GM23338 (cell line): ENCODE data around the gene SYT6. TPM values are rescaled to one million over a fixed set of nuclear protein-coding genes. Genes with fewer than 3 reads are reported as not detected.
A peak's percentile ranks its signal among the peaks of the same experiment; 100 is the strongest.

Source experiments
- ATAC-seq: fragments of 200-7000 bp; cut with Tn5 transposase; 3 replicates; pipeline ENCODE4 v1.9.1; 2020
- DNase-seq: peaks from one replicate; pipeline ENCODE4 v3.0.0-alpha.2; 2015; ENCODE audit warnings: low spot score
- H2AFZ ChIP-seq: fragments of 200-600 bp; sonication (generic); 2 replicates; pipeline ENCODE4 v1.8.0; 2016; ENCODE audit warnings: antibody characterized with exemption, mild to moderate bottlenecking, moderate library complexity
- H3F3A ChIP-seq: fragments of 200-600 bp; sonication (generic); replicated peaks from 2 replicates; pipeline ENCODE4 v1.8.0; 2017; ENCODE audit warnings: antibody characterized with exemption, mixed run types, low read depth
- H3K27ac ChIP-seq: fragments of 200-600 bp; sonication (generic); 2 replicates; pipeline ENCODE4 v1.6.1; 2016; ENCODE audit warnings: low read depth
- H3K27me3 ChIP-seq: fragments of 200-600 bp; sonication (generic); 2 replicates; pipeline ENCODE4 v1.8.0; 2016; ENCODE audit warnings: mild to moderate bottlenecking, mixed run types, moderate library complexity; ENCODE audit not compliant: insufficient read depth
- H3K36me3 ChIP-seq: fragments of 200-600 bp; sonication (generic); 2 replicates; pipeline ENCODE4 v1.8.0; 2016; ENCODE audit warnings: mild to moderate bottlenecking; ENCODE audit not compliant: insufficient read depth
- H3K4me1 ChIP-seq: fragments of 200-600 bp; sonication (generic); 2 replicates; pipeline ENCODE4 v1.8.0; 2016; ENCODE audit warnings: mild to moderate bottlenecking, moderate library complexity; ENCODE audit not compliant: insufficient read depth
- H3K4me2 ChIP-seq: fragments of 200-600 bp; sonication (generic); 2 replicates; pipeline ENCODE4 v1.7.1; 2017; ENCODE audit warnings: mixed run types
- H3K4me3 ChIP-seq: fragments of 200-600 bp; sonication (generic); 2 replicates; pipeline ENCODE4 v1.6.1; 2016; ENCODE audit warnings: mixed run types
- H3K79me2 ChIP-seq: fragments of 200-600 bp; sonication (generic); replicated peaks from 2 replicates; pipeline ENCODE4 v1.8.0; 2017; ENCODE audit warnings: mild to moderate bottlenecking; ENCODE audit not compliant: insufficient read depth
- H3K9me2 ChIP-seq: fragments of 200-600 bp; sonication (generic); 2 replicates; pipeline ENCODE4 v1.8.0; 2017; ENCODE audit not compliant: insufficient read depth
- H4K20me1 ChIP-seq: fragments of 200-600 bp; sonication (generic); replicated peaks from 2 replicates; pipeline ENCODE4 v1.8.0; 2017; ENCODE audit warnings: mild to moderate bottlenecking; ENCODE audit not compliant: insufficient read depth
- H3K27ac Mint-ChIP-seq: 2 replicates; pipeline ENCODE4 v1.8.0; 2020; ENCODE audit warnings: inconsistent platforms, mild to moderate bottlenecking, moderate library complexity, mixed read lengths
- H3K27me3 Mint-ChIP-seq: 3 replicates; pipeline ENCODE4 v1.8.0; 2022; ENCODE audit warnings: low read depth, mild to moderate bottlenecking, moderate library complexity, mixed read lengths, inconsistent platforms; ENCODE audit not compliant: insufficient read depth, poor library complexity
- H3K36me3 Mint-ChIP-seq: 3 replicates; pipeline ENCODE4 v1.8.0; 2021; ENCODE audit warnings: low read depth, mild to moderate bottlenecking, inconsistent platforms, moderate library complexity, mixed read lengths
- H3K4me1 Mint-ChIP-seq: 3 replicates; pipeline ENCODE4 v1.8.0; 2020; ENCODE audit warnings: mild to moderate bottlenecking, inconsistent platforms, mixed read lengths
- H3K4me3 Mint-ChIP-seq: 3 replicates; pipeline ENCODE4 v1.8.0; 2021; ENCODE audit warnings: moderate library complexity, mild to moderate bottlenecking, inconsistent platforms, mixed read lengths
- H3K9me3 Mint-ChIP-seq: 3 replicates; pipeline ENCODE4 v1.8.0; 2020; ENCODE audit warnings: moderate library complexity, mild to moderate bottlenecking, inconsistent platforms, mixed read lengths
- CREB1 ChIP-seq: fragments of 250-450 bp; sonication (Bioruptor Pico); IDR thresholded peaks from 2 replicates; pipeline ENCODE4 v1.5.0; 2020; ENCODE audit warnings: low read depth, mild to moderate bottlenecking, moderate library complexity
- CTCF ChIP-seq, 2 experiments: fragments of 200-600 bp in 1 of 2; sonication (generic) in 1 of 2; conservative IDR thresholded peaks; 2 replicates each; pipeline versions ENCODE4 v1.5.1 to v1.6.1; 2016 to 2017; ENCODE audit warnings: antibody characterized with exemption in 2 of 2, low read depth in 2 of 2, mild to moderate bottlenecking in 2 of 2, moderate library complexity in 1 of 2
- EZH2 ChIP-seq: fragments of 200-600 bp; sonication (generic); IDR thresholded peaks from one replicate; pipeline ENCODE4 v1.8.0; 2017; ENCODE audit warnings: antibody characterized with exemption, mild to moderate bottlenecking, low read depth; ENCODE audit not compliant: unreplicated experiment
- JUNB ChIP-seq: IDR thresholded peaks from one replicate; pipeline ENCODE4 v1.6.1; 2016; ENCODE audit warnings: antibody characterized with exemption; ENCODE audit not compliant: unreplicated experiment
- POLR2AphosphoS5 ChIP-seq: IDR thresholded peaks from 2 replicates; pipeline ENCODE4 v1.6.1; 2016; ENCODE audit warnings: antibody characterized with exemption, low read depth
- STAT1 ChIP-seq: IDR thresholded peaks from one replicate; pipeline ENCODE4 v1.6.1; 2016; ENCODE audit warnings: antibody characterized with exemption; ENCODE audit not compliant: unreplicated experiment
- ZNF114 ChIP-seq: fragments of 250-450 bp; sonication (Bioruptor Pico); IDR thresholded peaks from 2 replicates; pipeline ENCODE4 v1.5.0; 2020; ENCODE audit warnings: mild to moderate bottlenecking, moderate library complexity
- polyA plus RNA-seq: library from polyadenylated mRNA; unstranded; fragments of >200 nt; fragmentation: Nextera tagmentation; extraction: Ambion mirVana; gene quantifications from 2 replicates; pipeline ENCODE4 v1.2.1, GENCODE V29; 2016
- total RNA-seq: library from RNA; depleted of rRNA; stranded (reverse); fragments of >200 nt; shearing (Covaris generic); gene quantifications from 2 replicates; pipeline ENCODE4 v1.2.3, GENCODE V29; 2014
- TF ChIP-seq, protein P1 (sequence below): fragments of 250-450 bp; sonication (Bioruptor Pico); IDR thresholded peaks from 2 replicates; pipeline ENCODE4 v1.5.0; 2020; ENCODE audit warnings: mild to moderate bottlenecking, moderate library complexity

The SYT6 gene
- total and polyA plus RNA-seq, 2 experiments from 2014 or later = 31.2 to 42.6 TPM

GRCh38 chr1:114152508-114153260 is 985 bp downstream of the SYT6 start:
- H3K4me3 Mint-ChIP-seq = peak overlapping the region; percentile 81
- H3K9me3 Mint-ChIP-seq = peaks cover 3% of the 10 kb centered on the region; the same call in 1 of the 3 replicates
- DNase-seq (peak; percentile 61), ATAC-seq (peak; percentile 25)
- H3K4me1 Mint-ChIP-seq = peaks cover 71% of the 10 kb centered on the region
- H3K27ac Mint-ChIP-seq = no peak overlapping the region
- peak overlapping the region; percentile 94 for H3K4me3 ChIP-seq
- H3F3A ChIP-seq = peaks cover 25% of the 10 kb centered on the region
- no peaks in the 10 kb centered on the region for H3K9me2 ChIP-seq
- peaks cover 27% of the 10 kb centered on the region for H3K36me3 Mint-ChIP-seq
- peak overlapping the region; percentile 72 for H2AFZ ChIP-seq
- peaks cover 36% of the 10 kb centered on the region for H3K27me3 Mint-ChIP-seq
- H3K4me1 ChIP-seq = peaks cover 76% of the 10 kb centered on the region
- TF ChIP-seq CTCF (conservative IDR thresholded peaks at IDR 0.05; ENCODE audit: low read depth in 2 of 2) (no peak), JUNB (no peak), POLR2AphosphoS5 (peak; percentile 45)
- H4K20me1 ChIP-seq = peaks cover 44% of the 10 kb centered on the region
- no peak overlapping the region for H3K27ac ChIP-seq
- peaks cover 55% of the 10 kb centered on the region for H3K79me2 ChIP-seq
- peaks cover 8% of the 10 kb centered on the region; the same call in 1 of the 2 replicates for H3K36me3 ChIP-seq
- peaks cover 34% of the 10 kb centered on the region for H3K27me3 ChIP-seq
- peak overlapping the region; percentile 96 for H3K4me2 ChIP-seq

GRCh38 chr1:114152089-114152507 is 1.6 kb downstream of the SYT6 start:
- Mint-ChIP-seq H3K27ac (no peak overlapping the region), H3K4me1 (peaks cover 77% of the 10 kb centered on the region), H3K9me3 (peaks cover 3% of the 10 kb centered on the region; the same call in 1 of the 3 replicates), H3K27me3 (peaks cover 36% of the 10 kb centered on the region), H3K4me3 (peak overlapping the region; percentile 81), H3K36me3 (peaks cover 31% of the 10 kb centered on the region)
- Histone ChIP-seq H3K27me3 (peaks cover 34% of the 10 kb centered on the region), H3K79me2 (peaks cover 61% of the 10 kb centered on the region), H2AFZ (peak overlapping the region; percentile 72), H3K4me1 (peaks cover 76% of the 10 kb centered on the region), H3F3A (peaks cover 30% of the 10 kb centered on the region), H3K9me2 (no peaks in the 10 kb centered on the region), H3K4me2 (peak overlapping the region; percentile 96), H3K4me3 (peak overlapping the region; percentile 94), H3K36me3 (peaks cover 9% of the 10 kb centered on the region; the same call in 1 of the 2 replicates), H3K27ac (no peak overlapping the region), H4K20me1 (peaks cover 50% of the 10 kb centered on the region)
- DNase-seq (peak; percentile 58), ATAC-seq (peak; percentile 5)
- TF ChIP-seq CREB1 (no peak), EZH2 (no peak), STAT1 (no peak), CTCF (conservative IDR thresholded peaks at IDR 0.05; ENCODE audit: low read depth in 2 of 2) (no peak), ZNF114 (CRISPR knock-in tag) (no peak)
- TF ChIP-seq, protein P1, sequence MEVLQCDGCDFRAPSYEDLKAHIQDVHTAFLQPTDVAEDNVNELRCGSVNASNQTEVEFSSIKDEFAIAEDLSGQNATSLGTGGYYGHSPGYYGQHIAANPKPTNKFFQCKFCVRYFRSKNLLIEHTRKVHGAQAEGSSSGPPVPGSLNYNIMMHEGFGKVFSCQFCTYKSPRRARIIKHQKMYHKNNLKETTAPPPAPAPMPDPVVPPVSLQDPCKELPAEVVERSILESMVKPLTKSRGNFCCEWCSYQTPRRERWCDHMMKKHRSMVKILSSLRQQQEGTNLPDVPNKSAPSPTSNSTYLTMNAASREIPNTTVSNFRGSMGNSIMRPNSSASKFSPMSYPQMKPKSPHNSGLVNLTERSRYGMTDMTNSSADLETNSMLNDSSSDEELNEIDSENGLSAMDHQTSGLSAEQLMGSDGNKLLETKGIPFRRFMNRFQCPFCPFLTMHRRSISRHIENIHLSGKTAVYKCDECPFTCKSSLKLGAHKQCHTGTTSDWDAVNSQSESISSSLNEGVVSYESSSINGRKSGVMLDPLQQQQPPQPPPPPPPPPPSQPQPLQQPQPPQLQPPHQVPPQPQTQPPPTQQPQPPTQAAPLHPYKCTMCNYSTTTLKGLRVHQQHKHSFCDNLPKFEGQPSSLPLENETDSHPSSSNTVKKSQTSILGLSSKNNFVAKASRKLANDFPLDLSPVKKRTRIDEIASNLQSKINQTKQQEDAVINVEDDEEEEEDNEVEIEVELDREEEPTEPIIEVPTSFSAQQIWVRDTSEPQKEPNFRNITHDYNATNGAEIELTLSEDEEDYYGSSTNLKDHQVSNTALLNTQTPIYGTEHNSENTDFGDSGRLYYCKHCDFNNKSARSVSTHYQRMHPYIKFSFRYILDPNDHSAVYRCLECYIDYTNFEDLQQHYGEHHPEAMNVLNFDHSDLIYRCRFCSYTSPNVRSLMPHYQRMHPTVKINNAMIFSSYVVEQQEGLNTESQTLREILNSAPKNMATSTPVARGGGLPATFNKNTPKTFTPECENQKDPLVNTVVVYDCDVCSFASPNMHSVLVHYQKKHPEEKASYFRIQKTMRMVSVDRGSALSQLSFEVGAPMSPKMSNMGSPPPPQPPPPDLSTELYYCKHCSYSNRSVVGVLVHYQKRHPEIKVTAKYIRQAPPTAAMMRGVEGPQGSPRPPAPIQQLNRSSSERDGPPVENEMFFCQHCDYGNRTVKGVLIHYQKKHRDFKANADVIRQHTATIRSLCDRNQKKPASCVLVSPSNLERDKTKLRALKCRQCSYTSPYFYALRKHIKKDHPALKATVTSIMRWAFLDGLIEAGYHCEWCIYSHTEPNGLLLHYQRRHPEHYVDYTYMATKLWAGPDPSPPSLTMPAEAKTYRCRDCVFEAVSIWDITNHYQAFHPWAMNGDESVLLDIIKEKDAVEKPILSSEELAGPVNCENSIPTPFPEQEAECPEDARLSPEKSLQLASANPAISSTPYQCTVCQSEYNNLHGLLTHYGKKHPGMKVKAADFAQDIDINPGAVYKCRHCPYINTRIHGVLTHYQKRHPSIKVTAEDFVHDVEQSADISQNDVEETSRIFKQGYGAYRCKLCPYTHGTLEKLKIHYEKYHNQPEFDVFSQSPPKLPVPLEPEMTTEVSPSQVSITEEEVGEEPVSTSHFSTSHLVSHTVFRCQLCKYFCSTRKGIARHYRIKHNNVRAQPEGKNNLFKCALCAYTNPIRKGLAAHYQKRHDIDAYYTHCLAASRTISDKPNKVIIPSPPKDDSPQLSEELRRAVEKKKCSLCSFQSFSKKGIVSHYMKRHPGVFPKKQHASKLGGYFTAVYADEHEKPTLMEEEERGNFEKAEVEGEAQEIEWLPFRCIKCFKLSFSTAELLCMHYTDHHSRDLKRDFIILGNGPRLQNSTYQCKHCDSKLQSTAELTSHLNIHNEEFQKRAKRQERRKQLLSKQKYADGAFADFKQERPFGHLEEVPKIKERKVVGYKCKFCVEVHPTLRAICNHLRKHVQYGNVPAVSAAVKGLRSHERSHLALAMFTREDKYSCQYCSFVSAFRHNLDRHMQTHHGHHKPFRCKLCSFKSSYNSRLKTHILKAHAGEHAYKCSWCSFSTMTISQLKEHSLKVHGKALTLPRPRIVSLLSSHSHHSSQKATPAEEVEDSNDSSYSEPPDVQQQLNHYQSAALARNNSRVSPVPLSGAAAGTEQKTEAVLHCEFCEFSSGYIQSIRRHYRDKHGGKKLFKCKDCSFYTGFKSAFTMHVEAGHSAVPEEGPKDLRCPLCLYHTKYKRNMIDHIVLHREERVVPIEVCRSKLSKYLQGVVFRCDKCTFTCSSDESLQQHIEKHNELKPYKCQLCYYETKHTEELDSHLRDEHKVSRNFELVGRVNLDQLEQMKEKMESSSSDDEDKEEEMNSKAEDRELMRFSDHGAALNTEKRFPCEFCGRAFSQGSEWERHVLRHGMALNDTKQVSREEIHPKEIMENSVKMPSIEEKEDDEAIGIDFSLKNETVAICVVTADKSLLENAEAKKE (CRISPR knock-in tag) = no peak
